ENCODE measurements around the gene TET2.

The TET2 gene

GRCh38 chr4:105146276-105147015 is at the start of gene TET2:
TSS of gene TET2 (plus strand) at chr4:105146876. CDS start at chr4:105233943, 87,067 bp downstream.
- DNase-seq (ENCODE audit: low read depth) = peak; percentile 95
- TF ChIP-seq, protein P1, sequence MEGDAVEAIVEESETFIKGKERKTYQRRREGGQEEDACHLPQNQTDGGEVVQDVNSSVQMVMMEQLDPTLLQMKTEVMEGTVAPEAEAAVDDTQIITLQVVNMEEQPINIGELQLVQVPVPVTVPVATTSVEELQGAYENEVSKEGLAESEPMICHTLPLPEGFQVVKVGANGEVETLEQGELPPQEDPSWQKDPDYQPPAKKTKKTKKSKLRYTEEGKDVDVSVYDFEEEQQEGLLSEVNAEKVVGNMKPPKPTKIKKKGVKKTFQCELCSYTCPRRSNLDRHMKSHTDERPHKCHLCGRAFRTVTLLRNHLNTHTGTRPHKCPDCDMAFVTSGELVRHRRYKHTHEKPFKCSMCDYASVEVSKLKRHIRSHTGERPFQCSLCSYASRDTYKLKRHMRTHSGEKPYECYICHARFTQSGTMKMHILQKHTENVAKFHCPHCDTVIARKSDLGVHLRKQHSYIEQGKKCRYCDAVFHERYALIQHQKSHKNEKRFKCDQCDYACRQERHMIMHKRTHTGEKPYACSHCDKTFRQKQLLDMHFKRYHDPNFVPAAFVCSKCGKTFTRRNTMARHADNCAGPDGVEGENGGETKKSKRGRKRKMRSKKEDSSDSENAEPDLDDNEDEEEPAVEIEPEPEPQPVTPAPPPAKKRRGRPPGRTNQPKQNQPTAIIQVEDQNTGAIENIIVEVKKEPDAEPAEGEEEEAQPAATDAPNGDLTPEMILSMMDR (IDR thresholded peaks at IDR 0.05; ENCODE audit: insufficient read depth, low read depth, low read length, missing control alignments) = no peak
- peak within 1 kb of the TSS; percentile 97 for H3K4me3 ChIP-seq (ENCODE audit: low read depth, low read length)

- DNase-seq (ENCODE audit: low read depth) = no peak
- TF ChIP-seq, protein P1 (IDR thresholded peaks at IDR 0.05; ENCODE audit: insufficient read depth, low read depth, low read length, missing control alignments) = no peak
- no peak overlapping the region for H3K4me3 ChIP-seq (ENCODE audit: low read depth, low read length)
Measured at GRCh38 chr4:105102016-105102415, 44.7 kb upstream of the TET2 start.

GRCh38 chr4:105106426-105106825 is 40.2 kb upstream of the TET2 start:
- TF ChIP-seq, protein P1 (IDR thresholded peaks at IDR 0.05; ENCODE audit: insufficient read depth, low read depth, low read length, missing control alignments) = no peak
- DNase-seq (ENCODE audit: low read depth) = no peak
- H3K4me3 ChIP-seq (ENCODE audit: low read depth, low read length) = no peak overlapping the region

- no peak for DNase-seq (ENCODE audit: low read depth)
- no peak overlapping the region for H3K4me3 ChIP-seq (ENCODE audit: low read depth, low read length)
- TF ChIP-seq, protein P1 (IDR thresholded peaks at IDR 0.05; ENCODE audit: insufficient read depth, low read depth, low read length, missing control alignments) = no peak
Measured at GRCh38 chr4:105107095-105107856, 39.4 kb upstream of the TET2 start.

GRCh38 chr4:105108971-105109370 is 37.7 kb upstream of the TET2 start:
- no peak for DNase-seq (ENCODE audit: low read depth)
- H3K4me3 ChIP-seq (ENCODE audit: low read depth, low read length) = no peak overlapping the region
- TF ChIP-seq, protein P1 (IDR thresholded peaks at IDR 0.05; ENCODE audit: insufficient read depth, low read depth, low read length, missing control alignments) = no peak

DNA sequence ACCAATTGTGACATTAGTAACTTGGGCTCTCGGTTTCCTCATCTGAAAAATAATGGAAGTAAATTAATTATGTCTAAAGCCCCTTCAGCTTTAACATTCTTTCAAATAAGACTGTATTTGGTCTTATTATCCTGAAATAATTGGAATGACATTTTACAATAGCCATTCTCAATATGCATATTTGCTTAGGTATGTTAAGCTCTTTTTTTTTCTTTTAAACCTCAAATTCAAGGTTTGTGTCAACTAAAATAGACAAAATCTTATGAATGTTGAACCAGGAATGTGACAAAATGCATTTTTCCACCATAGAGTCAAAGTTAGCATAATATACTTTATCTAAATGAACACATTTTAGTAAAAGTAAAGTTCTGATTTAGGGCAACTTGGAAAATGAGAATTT is 34.4 kb upstream of the TET2 start:
- TF ChIP-seq, protein P1 (IDR thresholded peaks at IDR 0.05; ENCODE audit: insufficient read depth, low read depth, low read length, missing control alignments) = no peak
- no peak for DNase-seq (ENCODE audit: low read depth)
- no peak overlapping the region for H3K4me3 ChIP-seq (ENCODE audit: low read depth, low read length)

All from GM12865 (cell line).